GM12801 (cell line): Measurements from ENCODE around the gene ADAM12.

Experiments used
- TF ChIP-seq, protein P1 (sequence below): IDR thresholded peaks from one replicate; pipeline ENCODE4 v1.5.1; 2011; ENCODE audit warnings: control low read depth; ENCODE audit not compliant: insufficient read length; ENCODE audit errors: extremely low read depth

The ADAM12 gene

DNA sequence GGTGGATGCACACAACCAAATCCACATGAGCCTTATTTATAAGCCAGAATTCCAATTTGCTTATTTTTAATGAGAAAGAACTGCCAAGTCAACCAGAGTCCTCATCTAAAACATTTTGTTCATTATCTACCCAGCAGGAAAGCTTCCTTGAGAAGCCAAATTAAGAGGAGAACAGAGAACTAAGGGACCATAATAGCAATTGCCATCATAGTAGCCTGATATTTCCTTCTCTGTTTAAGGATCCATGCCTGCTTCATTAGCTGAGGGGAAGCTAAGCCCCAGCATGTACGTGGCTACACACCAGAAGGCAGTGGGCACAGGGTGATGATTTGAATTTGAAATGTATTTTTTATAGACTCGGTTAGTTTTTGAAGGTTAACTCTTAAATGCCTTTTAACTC lies 46.8 kb downstream of the ADAM12 start:
- TF ChIP-seq, protein P1, sequence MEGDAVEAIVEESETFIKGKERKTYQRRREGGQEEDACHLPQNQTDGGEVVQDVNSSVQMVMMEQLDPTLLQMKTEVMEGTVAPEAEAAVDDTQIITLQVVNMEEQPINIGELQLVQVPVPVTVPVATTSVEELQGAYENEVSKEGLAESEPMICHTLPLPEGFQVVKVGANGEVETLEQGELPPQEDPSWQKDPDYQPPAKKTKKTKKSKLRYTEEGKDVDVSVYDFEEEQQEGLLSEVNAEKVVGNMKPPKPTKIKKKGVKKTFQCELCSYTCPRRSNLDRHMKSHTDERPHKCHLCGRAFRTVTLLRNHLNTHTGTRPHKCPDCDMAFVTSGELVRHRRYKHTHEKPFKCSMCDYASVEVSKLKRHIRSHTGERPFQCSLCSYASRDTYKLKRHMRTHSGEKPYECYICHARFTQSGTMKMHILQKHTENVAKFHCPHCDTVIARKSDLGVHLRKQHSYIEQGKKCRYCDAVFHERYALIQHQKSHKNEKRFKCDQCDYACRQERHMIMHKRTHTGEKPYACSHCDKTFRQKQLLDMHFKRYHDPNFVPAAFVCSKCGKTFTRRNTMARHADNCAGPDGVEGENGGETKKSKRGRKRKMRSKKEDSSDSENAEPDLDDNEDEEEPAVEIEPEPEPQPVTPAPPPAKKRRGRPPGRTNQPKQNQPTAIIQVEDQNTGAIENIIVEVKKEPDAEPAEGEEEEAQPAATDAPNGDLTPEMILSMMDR = no peak

DNA sequence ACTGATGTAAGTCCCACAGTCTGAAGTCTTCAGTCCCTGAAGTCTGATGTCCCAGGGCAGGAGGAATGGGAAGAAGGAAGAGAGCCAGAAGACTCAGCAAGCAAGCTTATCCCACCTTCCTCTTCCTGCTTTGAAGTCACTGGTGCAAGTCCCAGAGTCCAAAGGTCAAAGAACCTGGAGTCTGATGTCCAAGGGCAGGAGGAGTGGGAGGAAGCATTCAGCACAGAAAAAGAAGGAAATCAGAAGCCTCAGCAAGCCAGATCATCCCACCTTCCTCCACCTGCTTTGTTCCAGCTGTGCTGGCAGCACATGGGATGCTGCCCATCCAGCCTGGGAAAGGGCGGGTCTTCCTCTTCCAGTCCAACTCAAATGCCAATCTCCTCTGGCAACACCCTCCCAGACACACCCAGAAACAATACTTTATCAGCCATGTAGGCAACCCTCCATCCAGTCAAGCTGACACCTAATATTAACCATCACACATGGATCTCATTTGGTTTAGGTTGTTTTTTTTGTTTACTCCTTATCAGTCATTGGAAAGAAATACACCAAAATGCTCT lies 50.9 kb downstream of the ADAM12 start:
- TF ChIP-seq, protein P1 = no peak

DNA sequence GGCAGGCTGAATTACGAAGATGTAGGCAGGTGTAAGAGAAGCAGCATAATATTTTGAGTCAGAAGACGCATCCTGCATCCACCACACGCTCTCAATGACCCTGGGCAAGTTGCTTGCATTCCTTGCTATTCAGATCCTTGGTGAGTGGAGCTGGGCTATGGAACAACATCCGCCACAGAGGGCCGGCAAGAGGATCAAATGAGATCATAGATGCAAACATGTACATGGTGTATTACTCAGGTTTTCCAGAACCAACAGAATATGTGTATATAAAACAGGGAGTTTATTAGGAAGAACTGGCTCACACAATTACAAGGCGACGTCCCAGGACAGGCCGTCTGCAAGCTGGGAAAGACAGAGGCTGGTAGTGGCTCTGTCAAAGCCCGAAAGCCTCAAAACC lies 51.5 kb downstream of the ADAM12 start:
- TF ChIP-seq, protein P1 = no peak

DNA sequence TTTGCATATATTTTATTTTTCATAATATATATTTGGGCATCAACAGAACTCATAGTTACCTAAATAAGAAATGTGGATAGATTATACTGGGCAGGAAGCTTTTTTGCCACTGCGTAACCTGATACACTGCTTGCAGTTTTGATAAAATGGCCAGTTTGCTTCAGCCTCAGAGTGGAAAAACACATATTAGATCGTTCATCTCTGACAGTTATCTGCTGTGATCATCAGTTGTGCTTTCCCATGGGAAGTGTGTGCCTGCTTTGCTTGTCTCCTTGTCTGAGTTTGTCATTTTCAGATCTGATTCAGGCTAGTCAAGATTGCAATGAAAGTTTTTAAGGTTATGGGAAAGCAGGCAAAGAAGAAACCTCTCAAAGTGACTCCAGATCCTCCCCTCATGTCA lies 54.0 kb downstream of the ADAM12 start:
- TF ChIP-seq, protein P1 = no peak

DNA sequence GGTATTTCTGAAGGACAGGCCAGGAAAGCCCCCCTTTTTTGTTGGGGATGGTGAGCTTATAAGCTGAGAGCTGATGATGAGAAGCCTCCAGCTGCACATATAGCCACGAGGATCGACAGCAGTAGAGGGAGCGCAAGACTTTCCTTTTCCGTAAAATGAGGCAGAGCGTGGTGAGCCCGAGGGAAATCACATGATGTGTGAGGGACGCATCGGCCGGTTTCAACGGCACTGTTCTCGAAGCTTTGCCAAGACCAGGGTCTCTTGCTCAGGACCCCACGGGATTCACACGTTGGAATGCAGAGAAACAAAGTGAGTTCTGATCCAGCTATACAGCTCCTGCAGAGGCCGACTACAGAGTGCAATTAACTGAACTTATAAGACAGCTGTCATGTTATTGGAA lies 55.7 kb downstream of the ADAM12 start:
- TF ChIP-seq, protein P1 = no peak

DNA sequence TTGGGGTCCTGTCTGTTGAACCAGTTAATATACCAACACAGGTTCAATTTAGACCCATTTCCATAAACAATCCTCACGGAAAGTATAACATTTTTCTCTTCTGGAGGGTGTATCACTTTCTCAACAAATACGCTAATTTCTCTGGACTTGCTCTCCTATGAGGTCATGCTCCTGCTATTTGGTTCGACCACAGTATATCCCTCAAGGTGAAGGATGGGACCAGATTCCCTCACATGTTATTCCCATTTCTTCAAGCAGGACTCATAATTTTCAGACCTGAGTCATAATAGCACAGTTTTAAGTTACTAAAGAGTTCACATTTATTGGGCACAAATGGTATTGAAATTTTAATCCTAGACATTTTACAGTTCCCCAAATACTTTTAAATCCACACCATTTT lies 57.2 kb downstream of the ADAM12 start:
- TF ChIP-seq, protein P1 = no peak

DNA sequence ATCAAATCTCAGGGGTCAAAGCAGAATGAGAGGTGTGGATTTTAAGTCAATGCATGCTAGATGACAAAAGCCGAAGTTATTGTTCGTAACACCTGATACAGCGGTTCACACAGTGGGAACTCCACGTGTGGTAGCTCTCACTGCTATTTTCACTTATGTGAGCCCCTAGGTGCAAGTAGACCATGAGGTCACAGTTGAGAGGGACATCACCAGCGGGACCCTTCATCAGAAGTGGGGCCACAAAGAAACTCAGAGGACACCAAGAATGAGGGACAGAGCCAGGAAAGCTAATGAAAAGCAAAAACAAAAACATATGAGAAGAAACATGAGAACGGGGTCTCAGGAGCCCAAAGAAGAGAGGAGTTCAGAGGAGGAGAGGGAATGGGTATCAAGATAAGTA lies 63.5 kb downstream of the ADAM12 start:
- TF ChIP-seq, protein P1 = no peak

DNA sequence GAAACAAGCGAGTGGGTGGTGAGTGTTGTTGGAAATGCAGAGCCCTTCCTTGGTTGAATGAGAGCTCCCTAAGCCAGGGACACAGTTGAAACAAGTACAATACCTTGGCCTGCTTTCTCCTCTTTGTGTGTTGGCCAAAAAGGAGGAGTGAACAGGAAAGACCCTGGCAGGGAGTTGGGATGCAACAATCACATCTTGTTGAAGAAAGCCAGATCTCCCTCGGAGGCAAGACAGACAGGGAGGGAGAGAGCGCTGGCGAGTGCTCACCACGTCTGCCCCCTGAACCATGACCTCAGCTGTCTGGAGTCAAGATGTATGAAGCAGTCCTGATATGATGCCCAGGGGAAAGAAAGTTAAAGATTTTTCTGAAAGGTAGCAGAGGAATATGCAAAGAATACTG lies 66.8 kb downstream of the ADAM12 start:
- TF ChIP-seq, protein P1 = no peak
